DOHH2 (cell line): ENCODE results near the gene NHERF2.

Source experiments
- CTCF ChIP-seq: fragments of 200-600 bp; sonication (generic); IDR thresholded peaks from one replicate; pipeline ENCODE4 v1.5.1; 2014; ENCODE audit warnings: antibody characterized with exemption, mild to moderate bottlenecking, low read depth, low read length; ENCODE audit not compliant: poor library complexity, severe bottlenecking
- EZH2phosphoT487 ChIP-seq: fragments of 200-600 bp; sonication (generic); IDR thresholded peaks from 2 replicates; pipeline ENCODE4 v1.6.1; 2017; ENCODE audit warnings: borderline replicate concordance, mild to moderate bottlenecking, antibody characterized with exemption, low read length, moderate library complexity, mixed read lengths

- TF ChIP-seq CTCF (no peak), EZH2phosphoT487 (no peak)
Measured at GRCh38 chr16:2029350-2029749, 2.6 kb downstream of the NHERF2 start.
